Activated CD4-positive, alpha-beta T cell treated with anti-CD3 and anti-CD28 coated beads, Interleukin-2, Interleukin-4, amounts not matched to agents 100 ng/mL and 50 ng/mL, durations not matched to agents 16 hours and 8 hours (primary cell): ENCODE results near the gene LRRC32.
A peak's percentile ranks its signal among the peaks of the same experiment; 100 is the strongest.

Experiments used
- DNase-seq: peaks from one replicate; pipeline ENCODE4 v3.0.0-alpha.2; 2020; ENCODE audit warnings: low spot score

Gene LRRC32

DNA sequence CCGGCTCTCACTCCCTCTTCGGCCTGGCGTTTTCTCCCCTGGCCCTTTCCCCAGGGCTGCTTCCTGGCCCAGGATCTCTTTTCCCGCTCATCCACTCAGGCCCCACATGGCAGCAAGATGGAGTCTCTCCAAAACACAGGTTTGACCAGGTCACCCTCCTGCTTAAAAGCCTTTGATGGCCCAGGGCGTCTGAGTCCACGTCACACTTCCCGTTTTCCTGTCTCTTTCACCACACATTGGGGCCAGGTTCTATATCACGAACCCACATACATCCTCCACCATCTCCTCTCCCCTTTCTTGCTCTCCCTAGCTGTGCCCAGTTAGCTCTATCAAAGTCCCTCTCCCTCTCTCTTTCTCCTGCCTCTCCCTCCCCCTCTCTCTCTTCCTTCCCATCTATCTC lies 7.8 kb upstream of the LRRC32 start:
- no peak for DNase-seq

DNA sequence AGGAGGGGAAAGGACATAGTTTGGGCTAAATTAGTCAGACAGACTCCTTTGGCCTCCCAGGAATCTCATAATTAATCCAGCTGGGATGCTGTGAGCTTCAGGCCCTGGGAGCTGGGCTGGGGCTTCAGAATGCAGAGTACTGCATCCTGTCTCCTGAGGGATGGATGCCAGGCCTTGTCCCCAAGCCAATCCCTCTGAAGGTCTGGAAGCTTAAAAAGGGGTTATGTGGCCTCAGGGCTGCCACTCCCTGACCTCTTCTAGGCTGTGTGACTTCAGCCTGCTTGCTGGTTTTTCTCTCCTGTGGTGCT lies 6.9 kb upstream of the LRRC32 start:
- DNase-seq, result no peak

DNA sequence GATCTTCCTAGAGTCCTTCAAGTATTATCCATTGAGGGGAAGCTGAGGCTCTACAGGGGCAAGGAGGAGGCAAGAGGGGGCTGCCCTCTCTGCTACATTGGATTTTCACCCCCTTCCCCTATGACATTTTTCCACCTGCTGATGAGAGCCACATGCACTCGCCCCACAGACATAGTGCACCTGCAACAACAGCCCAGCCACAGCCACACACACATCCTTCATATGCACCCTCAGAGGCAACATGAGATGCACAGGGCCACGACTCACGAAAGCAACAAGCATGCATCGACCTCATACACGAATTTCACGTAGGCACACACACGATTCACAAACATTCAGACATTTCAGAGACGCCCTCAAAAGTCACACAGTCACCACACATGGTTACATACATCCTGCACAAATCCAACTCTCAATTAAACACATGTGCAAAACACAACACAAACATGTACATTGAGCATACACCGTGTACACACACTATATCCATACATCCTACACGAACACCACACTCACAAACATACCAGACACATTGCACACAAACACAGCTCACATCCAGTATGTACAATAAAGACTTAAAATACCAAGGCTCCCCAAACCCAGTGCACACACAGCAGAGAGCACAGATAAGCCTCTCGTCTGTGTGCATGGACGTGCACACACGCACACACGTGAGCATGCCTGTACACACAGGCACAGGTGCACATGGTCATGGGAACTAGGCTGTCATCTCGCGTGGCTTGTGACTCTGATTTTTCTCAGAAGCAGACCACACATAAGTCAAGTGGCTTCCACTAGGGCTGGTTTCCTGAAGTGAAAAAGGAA lies 6.3 kb upstream of the LRRC32 start:
- DNase-seq, result no peak

DNA sequence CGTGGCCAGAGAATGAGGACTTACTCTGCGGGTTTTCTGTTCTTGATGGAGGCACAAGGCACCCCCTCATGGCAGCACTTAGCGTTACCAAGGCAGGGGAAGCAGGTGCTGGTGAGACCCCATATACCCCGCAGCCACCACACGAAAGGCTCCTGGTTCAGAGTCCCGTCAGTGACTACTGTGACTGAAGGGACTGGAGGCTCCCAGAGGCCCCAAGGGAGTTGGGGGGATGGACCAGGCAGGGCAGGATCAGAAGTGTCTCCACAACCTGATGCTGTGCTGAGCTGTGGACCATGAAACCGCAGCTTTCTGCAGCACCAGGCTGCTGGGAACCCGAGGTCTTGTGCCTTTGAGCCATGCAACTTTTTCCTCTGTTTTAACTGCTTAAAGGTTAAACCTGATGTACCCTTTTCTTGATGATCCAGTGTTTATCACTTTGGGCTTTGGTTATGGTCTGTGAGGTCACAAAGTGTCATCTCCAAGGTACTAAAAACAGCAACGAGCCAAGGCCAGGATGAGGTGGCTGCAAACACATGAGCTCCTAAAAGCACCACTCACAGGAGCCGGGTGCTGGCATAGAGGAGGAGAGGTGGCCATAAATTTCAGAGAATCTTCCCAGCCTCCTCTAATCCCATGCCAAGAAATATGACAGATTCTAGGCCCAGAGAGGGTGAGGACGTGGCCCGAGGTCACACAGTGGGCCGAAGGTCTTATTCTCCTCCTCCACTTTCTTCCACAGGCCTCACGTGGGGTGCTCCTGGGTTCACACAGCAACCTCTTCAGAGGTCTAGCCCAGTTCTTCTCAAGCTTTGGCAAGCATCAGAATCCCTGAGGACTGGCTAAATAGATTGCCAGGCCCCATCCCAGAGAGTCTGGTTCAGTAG lies 4.2 kb upstream of the LRRC32 start:
- no peak for DNase-seq

DNA sequence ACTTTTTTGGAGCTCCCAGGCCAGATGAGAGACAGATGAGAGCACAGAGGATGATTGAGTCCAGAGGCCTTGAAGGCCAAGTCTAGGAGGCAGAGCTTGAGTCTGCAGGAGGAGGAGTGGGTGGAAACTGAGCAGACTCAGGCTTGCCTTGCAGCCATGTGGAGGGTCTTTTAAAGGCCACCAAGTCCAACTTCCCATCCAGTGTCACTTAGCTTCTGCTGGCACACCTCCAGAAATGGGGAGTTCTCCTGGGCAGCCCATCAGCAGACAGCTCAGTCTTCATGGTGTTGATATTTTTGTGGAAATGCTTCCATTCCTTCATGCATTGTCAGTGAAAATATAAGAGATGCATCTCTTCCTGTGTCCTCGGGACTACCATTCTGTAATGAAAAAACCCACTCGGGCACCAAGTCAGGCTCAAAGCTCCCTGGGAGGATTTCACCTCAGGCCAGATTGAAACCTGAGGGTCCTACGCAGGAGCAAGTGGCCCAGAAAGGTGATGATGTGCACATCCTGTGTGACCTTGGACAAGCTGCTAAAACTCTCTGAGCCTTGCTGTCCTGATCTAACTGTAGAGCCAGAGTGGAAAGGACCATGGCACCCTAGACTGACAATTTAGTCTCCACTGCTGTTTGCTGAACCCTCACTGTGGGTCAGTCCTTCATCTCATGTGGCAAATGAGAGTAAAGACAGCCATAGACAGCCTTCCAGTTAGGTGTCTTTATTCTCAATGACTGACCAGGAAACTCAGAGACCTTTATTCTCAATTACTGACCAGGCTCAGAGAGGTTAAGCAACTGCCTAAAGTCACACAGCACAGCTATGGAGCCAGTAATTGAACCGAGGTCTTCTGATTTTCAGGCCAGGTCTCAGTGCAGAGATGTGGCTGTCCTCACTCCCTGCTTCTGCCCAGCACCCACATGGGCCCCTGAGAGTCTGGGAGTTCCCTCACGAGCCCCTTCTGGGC lies 2.9 kb upstream of the LRRC32 start:
- no peak for DNase-seq

DNA sequence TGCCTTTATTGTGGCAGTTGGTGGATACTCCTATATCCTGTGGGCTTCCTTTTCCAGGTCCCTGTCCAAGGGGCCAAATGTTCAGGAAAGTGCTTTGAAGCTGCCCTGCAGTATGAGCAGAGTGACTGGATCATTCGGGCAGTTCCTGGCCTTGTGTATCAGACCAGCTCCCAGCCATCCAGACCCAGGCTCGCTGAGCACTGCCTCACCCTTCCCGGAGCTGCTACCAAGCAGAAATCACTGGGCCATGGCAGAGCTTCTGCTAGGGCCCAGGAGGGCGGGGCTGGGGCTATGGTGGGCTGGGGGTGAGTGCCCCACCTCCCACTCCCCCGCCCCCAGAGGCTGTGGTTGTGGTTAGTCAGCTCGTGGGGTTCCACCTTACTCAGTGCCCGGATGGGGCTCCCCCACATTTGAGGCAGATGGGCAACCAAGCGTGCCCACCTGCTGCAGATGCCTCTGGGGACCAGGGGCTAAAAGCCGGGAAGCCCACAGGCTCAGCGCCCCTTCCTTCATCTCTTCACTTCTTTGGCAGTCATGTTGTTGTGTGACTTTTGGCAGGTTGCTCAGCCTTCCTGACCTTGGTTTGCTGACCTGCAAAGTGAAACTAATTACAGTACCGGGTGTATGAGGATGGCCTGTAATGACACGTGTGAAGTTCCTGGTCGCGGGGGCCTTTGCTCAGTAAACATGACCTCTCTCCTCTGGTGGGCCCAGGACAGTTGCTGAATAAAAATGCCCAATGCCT lies 2.1 kb upstream of the LRRC32 start:
- peak; percentile 27 for DNase-seq

DNA sequence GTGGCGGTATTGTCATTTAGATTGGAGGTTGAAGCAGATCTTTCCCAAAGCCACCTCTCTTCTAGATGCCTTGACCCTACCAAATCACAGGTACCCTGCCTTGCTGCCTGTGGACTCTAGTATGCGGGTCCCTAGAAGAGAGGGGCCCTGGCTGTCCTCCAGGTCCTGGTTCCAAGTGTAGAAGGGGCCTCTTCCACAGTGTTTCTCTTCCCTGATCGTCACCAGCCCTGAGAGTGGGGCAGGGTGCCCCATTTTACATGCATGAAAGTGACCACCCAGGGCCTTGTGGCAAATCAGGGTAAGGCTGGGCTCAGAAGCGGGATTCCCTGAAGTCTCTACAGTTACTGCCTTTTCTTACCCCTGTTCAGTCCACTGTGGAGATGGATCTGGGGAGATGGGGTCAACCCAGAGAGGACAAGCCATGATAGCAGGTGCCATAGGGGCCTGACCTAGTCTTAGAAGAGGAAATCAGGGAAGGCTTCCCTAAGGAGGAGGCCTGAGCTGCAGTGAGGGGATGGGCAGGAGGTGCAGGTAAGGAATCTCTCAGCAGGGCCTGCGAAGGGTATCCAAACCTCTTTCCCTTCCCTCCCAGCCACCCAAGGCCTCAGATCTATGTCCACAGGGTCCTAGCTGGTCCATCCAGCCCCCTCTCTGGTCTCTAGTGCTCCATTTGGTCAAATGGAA lies 1.2 kb upstream of the LRRC32 start:
- no peak for DNase-seq

DNA sequence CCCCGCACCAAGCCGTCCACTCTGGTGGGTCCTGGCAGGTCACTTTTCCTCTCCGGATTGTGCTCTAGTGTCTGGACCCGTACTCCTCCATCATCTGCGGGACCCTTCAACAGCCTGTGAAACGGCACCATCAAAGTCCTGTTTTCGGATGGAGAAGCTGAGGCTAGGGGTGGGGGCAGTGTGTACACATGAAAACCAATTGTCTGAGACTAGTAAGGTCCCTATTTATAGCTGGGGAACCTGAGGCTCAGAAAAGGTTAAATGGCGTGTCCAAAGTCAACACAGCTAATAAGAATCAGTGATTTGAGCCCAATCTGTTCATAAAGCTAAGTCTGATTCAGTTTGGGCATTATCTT lies 668 bp upstream of the LRRC32 start:
- DNase-seq, result no peak

DNA sequence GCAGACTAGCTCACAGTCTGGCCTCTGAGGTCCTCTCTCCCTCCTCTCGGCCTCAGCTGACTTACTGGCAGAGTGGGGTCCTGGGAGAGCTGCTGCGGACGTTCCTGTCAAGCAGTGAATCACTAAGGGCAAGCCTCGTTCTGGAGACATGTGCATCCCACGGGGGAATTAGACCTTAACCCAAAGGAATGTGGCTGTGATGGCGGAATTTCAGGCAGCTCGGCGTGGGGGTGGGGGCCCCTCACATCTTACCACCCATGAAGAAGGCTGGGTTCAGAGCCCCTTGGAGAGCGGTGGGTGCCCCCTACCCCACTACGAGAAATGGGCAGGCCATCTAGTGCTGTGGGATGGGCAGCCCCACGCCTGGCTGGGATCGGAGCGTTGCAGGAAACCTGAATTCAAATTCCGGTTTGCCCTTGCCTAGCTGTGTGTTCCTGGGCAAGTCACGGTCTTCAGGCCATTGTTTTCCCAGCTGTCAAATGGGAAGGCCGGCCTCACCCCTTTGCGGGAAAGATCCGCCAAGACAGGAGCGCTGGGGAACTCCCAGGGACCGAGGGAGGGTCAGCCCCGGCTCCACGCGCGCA lies 554 bp downstream of the LRRC32 start:
- DNase-seq, result no peak

DNA sequence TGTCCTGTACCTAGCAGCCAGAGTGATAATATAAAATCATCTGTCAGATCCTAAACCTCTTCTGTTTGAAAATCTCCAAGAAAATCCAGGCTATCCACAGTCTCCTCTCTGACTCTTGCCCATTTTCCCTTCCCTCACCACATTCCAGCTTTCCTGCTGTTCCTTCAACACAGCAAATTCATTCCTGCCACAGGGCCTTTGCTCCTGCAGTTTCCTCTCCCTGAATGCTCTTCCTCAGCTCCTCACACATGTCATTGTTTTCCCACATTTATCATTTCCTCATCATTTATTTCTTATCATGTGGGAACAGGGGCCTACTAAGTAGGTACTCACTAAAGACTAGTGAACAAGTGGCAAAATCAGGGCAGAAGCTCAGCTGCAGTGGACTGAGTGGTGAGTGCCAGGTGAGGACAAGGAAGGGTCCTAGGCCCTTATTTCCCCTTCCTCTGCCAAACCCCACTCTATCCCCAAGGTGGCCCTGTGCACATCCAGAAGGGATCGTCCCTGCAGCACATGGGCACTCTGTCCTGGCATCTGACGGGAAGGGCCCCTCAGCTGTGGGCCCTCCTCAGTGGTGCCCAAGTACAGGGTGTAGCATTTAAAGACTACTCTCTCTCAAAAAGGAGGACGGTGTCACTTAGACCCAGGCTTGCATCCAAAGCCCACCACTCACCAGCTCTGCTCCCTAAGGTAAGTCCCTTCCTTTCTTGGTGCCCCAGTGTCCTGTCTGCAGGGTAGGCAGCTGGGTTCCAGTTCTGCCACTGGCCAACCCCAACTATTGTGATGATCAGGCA lies 2.0 kb downstream of the LRRC32 start:
- DNase-seq, result no peak

DNA sequence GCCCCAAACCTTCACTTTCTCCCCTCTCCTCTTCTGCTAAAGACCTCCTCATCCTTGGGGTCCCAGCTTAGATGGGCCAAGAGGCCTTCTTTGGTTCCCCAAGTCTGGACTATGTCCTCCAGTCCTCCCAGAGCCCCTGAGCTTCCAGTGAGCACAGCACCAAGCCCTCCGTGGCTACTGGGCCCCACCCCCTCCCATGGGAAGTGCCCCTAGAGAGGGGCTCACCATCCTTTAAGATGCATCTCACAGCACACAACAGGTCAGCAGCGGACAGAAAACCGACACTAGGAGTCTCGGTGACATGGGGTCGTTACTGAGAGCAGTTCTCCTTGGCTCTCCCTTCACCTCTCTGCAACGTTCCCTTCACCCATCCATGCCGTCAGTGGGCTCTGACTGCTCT lies 2.7 kb downstream of the LRRC32 start:
- no peak for DNase-seq

DNA sequence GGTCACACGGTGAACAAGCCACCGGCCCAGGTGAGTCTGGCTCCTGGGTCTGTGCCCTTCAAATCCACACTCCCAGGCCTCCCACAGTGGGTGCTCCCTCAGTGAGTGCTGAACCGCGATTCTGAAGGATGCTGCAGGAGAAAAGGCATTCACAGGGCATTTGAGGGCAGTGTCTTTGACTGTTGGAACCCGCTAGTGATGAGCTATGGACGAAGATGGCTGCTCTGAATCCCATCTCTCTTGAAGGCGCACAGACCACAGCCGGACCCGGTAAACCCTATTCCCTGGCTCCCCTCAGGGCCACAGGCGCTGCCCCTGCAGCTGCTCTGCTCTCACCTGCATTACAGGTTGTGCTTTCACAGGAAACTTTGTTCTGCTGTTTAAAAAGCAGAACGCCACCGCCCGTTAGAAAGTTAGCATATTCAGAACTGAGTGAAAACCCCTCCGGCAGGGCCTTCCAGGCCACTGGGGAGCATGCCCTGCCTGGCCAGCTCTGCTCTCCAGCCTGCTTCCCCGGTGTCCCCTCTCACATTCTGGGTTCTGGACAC lies 3.2 kb downstream of the LRRC32 start:
- no peak for DNase-seq

DNA sequence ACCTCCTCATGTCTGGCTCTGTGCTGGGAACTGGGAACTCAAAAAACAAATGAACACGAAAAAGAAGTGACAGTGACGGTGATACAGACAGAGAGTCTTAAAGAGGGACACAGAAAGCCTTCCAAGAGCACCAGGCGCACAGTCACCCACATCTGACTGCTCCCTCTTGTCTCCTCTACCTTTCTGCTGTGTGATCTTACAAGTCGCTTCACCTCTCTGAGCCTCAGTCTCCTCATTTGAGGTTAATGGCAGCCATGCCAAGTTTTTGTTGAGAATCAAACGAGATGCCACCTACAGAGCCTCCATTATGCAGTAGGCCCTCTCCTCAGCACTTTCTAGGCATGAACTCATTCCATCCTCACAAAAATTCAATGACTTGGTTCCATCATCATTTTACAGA lies 3.7 kb downstream of the LRRC32 start:
- DNase-seq, result no peak

DNA sequence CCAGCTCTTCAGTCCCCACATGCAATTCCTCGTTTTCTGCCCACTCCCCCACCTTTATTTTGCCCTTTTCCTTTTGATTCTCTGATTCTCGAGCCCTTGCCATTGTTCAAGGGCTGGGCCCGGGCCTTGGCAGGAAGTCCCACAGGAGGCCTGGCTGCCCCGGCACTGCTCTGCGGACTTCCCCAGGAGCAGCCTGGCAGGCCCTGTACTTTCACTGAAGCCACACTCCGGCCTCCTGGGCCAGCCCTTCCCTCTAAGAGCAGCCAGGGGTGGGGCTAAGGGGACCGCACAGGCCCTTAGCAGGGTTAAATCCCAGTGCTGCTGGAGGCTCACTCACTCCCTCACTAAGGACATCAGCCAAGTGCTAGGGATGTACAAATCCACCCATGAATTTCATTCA lies 4.1 kb downstream of the LRRC32 start:
- no peak for DNase-seq

DNA sequence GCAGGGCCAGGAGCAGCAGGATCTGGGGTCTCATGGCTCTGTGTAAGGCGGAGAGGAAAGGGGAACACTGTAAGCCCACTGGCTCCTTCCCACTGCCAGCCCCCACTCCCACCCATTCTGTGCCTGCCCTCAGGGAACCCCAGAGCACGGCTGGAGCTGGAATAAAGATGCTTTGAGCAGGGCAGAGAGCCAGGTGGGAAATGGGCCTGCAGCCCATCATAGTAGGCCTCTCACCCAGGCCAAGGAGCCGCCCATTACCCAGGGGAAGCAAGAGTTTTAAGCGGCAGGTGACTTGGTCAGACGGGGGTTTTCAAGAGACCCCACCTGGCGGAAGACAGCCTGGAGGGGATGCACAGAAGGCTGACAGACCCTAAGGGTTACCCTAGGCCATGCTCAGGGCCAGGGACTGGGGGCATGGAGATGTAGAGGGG lies 4.6 kb downstream of the LRRC32 start:
- no peak for DNase-seq

DNA sequence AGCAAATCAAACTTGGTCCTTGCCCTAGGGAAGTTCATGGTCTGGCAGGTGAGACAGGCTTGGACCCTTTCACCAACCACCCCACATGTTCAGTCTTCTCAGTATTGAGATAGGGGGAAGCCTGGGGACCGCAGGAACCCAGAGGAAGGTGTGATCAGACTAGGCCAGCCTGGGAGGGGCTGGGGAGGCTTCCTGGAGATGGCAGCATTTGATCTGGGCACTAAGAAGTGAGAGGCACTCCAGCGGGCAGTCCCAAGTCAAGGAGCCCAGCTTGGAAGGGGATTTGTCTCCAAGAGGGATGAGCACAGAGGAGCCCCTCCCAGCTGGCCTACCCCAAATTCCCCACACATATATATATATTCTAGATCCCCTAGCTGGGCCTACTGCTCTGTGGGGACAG lies 5.4 kb downstream of the LRRC32 start:
- DNase-seq, result no peak

DNA sequence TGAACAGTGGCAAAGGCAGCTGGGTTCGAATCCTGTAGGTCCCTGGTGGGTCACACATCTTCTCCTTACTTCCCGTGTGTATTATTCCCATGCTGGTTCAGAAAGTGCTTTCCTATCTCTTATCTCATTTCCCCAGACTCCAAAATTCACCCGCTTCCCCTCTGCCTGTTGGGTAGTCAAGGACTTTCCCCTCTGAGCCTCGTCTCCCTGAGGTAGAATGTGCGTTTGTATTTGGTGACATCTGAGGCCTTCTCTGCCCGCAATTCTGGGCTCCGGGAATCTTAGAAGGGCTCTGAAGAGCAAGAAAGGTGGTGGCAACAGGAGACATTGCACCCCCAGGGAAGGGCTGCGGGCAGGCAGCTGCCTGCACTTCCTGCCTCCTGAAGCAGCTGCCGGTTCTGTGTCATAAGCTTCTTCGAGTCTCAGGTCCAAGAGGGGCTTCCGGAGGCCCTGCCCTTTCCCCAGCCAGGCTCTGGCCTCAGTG lies 5.9 kb downstream of the LRRC32 start:
- DNase-seq, result peak; percentile 36

DNA sequence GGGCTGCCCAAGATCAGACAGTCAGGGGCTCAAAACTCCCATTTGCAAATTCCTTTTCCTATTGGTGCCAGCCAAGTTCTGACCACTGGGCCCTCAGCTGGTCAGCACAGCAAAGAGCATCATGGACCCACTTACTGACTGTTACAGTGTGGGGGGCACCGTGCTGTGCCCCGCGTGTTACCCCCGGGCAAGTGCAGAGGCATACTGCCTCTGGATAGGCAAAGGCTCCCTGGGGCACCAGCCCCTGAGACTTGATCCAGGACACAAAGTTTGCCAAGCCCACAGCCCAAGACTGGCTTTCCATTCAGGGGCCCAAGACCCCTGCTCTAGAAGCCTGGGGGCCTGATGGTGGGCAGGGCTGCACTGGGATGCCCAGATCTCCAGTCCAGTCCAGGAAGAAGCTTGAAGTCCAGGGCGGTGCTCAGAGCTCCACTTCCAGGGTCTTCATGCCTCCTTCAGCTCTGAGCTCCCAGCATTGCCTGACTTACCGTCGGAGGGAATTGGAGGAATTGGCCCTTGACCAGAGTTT lies 6.6 kb downstream of the LRRC32 start:
- DNase-seq, result no peak

DNA sequence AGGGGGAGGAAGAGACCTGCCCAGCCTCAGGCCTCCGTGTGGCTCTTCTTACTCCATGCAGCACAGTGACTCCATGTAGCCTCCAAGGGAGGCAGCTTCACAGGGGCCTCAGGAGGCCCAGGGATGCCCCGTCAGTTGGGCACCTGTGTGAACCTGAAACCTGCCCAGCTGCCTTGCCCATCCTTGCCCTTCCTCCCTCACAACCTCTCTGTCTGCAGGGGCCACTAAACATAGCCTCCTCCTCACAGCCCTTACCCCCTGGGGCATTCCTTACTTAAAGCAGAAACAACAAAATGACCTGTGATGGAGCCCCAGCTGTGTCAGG lies 7.1 kb downstream of the LRRC32 start:
- no peak for DNase-seq
